GM12864 (cell line): ENCODE measurements around the gene PTPN1.

Experiments
- DNase-seq: peaks from one replicate; pipeline ENCODE4 v3.0.0-alpha.2; 2011; ENCODE audit warnings: low read depth
- H3K4me3 ChIP-seq: 2 replicates; pipeline ENCODE4 v1.5.1; 2011; ENCODE audit warnings: mild to moderate bottlenecking, low read depth, low read length, control low read depth
- TF ChIP-seq, protein P1 (sequence below): IDR thresholded peaks from 2 replicates; pipeline ENCODE4 v1.5.1; 2011; ENCODE audit warnings: low read depth, mild to moderate bottlenecking, moderate library complexity, low read length, control low read depth, inconsistent platforms; ENCODE audit errors: missing control alignments

PTPN1 gene

DNA sequence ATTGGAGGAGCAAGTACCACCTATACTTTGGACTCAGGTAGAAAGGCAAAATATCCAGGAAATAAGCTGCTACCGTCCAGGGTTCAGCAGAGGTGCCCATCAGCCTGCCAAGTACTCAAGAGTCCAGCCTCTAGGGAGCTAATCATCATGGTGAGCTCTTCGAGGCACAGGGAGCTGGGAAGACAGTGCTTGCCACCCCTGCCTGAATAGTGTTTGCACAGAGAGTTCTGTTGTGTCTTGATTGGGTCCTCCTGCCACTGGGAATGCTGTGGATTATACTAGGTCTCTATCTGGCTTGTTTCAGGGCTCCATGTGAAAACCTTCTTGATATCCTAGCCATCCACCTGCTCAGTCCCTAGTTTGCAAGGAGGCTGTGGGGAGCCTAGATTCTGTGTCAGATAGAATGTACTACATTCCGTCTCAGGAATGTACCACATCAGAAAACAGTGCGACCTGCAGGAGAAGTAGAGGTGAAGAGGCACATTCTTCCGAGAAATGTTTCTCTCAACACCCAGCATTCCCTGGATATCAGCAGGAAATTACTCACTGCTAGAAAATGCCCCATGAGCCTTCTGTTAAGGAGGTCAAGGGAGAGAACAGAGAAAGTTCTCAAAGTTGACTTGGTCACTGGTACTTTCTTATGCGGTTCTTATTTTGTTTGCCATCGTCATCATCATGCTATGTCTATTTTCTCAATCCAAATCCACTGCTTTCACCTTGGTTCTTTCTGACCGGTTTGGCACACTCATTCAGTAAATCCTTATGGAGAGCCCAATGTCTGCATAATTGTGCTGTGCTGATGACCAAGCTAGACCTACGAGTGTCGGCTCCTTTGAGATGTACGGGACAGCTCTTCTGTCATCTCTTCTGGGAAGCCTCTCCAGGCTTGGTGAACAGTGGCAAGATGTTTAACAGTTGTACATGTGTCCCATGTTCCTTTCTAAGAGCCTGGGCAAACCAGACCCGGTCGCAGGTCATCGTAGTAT is 30.7 kb downstream of the PTPN1 start:
- TF ChIP-seq, protein P1, sequence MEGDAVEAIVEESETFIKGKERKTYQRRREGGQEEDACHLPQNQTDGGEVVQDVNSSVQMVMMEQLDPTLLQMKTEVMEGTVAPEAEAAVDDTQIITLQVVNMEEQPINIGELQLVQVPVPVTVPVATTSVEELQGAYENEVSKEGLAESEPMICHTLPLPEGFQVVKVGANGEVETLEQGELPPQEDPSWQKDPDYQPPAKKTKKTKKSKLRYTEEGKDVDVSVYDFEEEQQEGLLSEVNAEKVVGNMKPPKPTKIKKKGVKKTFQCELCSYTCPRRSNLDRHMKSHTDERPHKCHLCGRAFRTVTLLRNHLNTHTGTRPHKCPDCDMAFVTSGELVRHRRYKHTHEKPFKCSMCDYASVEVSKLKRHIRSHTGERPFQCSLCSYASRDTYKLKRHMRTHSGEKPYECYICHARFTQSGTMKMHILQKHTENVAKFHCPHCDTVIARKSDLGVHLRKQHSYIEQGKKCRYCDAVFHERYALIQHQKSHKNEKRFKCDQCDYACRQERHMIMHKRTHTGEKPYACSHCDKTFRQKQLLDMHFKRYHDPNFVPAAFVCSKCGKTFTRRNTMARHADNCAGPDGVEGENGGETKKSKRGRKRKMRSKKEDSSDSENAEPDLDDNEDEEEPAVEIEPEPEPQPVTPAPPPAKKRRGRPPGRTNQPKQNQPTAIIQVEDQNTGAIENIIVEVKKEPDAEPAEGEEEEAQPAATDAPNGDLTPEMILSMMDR = no peak
- no peak for DNase-seq
- peak overlapping the region; percentile 24 for H3K4me3 ChIP-seq

DNA sequence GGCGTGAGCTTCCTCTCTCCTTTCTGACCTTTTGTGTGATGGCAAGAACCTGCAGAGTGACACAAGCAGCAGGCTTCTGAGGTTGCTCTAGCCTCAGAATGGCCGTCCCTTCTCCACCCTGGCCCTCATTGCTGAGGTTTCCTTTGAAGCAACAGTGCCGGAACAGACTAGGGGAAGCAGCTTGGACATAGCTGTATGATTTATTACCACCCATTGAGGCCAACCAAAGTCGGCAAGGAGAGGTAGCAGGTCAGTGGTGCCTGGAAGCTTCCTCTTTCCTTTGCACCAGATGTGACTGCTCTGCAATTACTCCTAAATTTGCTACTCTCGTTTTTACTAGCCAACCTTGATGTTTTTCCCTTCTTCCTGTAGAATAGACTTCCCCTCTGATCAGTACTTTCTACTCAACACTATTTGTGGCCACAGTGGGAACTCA is 31.4 kb downstream of the PTPN1 start:
- TF ChIP-seq, protein P1 = no peak
- peak overlapping the region; percentile 24 for H3K4me3 ChIP-seq
- no peak for DNase-seq

DNA sequence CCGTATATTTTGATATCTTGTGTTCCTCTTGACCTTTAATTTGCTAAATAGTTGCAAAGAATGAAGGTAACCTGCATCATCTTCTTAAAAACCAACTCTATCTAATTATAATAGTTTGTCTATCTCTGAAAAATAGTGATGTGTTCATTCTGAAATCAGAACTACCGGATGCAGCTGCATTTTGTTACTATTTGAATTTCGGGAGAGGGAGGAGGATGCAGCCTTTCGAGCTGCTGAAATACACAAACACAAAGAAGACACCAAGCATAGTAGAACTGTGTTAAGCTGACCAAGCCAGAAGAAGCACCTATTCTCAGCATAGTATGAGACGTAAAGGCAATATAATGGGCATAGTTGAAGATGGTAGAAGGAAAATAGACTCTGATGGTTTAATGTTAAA is 33.1 kb downstream of the PTPN1 start:
- TF ChIP-seq, protein P1 = no peak
- H3K4me3 ChIP-seq = no peak overlapping the region
- no peak for DNase-seq

DNA sequence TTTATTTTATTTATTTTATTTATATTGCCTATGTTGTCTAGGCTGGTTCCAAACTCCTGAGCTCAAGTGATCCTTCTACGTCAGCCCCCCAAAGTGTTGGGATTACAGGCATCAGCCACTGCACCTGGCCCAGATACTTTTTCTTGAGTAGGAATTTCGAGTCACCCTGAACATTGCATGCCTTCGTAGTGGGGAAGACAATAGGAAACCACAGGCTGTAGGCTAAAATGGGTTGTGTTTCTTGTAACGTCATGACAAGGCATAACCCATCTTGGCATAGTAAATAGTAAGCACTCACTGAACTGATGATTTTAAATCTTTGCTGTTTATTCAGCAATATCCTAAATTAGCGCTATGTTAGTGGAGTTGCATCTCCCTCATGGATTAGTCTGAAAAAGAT is 34.9 kb downstream of the PTPN1 start:
- no peak for DNase-seq
- H3K4me3 ChIP-seq = no peak overlapping the region
- TF ChIP-seq, protein P1 = no peak

DNA sequence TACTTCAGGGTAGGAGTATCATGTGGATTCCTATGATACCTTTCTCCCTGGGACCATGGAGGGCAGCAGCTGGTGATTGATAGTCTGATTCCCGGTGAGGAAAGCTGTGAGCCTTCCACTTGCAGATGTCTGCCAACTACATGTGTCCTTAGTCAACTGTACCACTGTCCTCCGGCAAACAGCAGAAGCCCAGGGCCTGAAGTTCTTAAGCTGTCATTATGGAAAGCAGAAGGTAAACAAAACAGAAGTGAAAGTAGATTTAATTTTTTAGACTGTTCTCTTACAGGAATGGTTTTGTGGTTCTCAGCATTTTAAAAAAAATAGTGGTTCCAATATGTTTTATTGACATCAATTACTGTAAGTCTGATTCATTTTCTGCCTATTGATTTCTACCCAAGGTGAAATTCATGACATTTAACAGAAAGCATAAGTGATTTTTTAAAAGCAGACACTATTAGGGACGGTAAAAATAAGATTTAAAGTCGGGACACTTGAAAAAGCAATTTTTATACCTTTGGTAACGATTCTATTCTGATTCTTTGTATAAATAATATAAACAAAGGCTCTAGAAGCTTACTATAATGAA is 36.6 kb downstream of the PTPN1 start:
- TF ChIP-seq, protein P1 = no peak
- H3K4me3 ChIP-seq = peak overlapping the region; percentile 6; the same call in 1 of the 2 replicates
- DNase-seq = no peak

DNA sequence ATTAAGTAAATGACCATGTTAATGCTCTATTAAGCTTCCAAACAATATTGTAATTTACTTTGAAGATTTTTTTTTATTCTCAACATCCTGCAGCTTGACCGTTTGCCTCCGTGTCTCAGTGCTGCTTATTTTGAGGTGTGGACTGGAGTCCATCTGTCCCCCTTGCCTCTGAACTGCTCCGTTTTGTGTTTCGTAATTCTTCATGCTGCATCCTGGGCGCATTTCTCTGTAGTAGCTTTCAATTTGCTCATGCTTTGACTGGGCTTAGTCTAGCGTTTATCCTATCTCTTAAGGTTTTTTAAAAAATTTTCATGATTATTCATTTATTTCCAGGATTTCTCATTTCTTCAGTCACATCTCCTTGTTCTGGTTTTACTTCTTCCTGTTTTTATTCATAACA is 37.8 kb downstream of the PTPN1 start:
- TF ChIP-seq, protein P1 = no peak
- H3K4me3 ChIP-seq = no peak overlapping the region; the same call in 1 of the 2 replicates
- no peak for DNase-seq
